H1 (cell line): ENCODE results near the gene CCR8. TPM values are rescaled to one million over a fixed set of nuclear protein-coding genes. Genes with fewer than 3 reads are reported as not detected.

Experiments
- CTCF ChIA-PET: fragments of 300-600 bp; sonication (Branson Sonifier 250); formaldehyde crosslinking; loops from one replicate; lab custom pipeline; 2021; ENCODE audit not compliant: partially characterized antibody; lab: Charles Lee
- POLR2A ChIA-PET: fragments of 300-600 bp; sonication (Branson Sonifier 250); formaldehyde crosslinking; loops from one replicate; lab custom pipeline; 2021; ENCODE audit warnings: inconsistent platforms; ENCODE audit not compliant: partially characterized antibody; lab: Charles Lee
- DNase-seq, 2 experiments: peaks; one replicate each; pipeline versions ENCODE4 v3.0.0 to v3.0.0-alpha.2; 2010 to 2022; ENCODE audit warnings: low spot score in 2 of 2, low read depth in 1 of 2, mixed read lengths in 1 of 2
- FAIRE-seq: peaks from 2 replicates; lab custom pipeline; 2011; peaks lifted over from hg19 to GRCh38; lab: Jason Lieb, UNC
- H2AFZ ChIP-seq: 2 replicates; pipeline ENCODE4 v1.8.1; 2012; ENCODE audit warnings: low read length, inconsistent platforms
- H2AK5ac ChIP-seq: 2 replicates; pipeline ENCODE4 v1.6.1; 2013; ENCODE audit warnings: low read depth, low read length
- H2BK120ac ChIP-seq: replicated peaks from 2 replicates; pipeline ENCODE3; 2013; ENCODE audit warnings: low read depth, low read length, inconsistent platforms
- H2BK12ac ChIP-seq: 2 replicates; pipeline ENCODE4 v1.6.1; 2013; ENCODE audit warnings: low read depth, low read length
- H2BK15ac ChIP-seq: 2 replicates; pipeline ENCODE4 v1.6.1; 2013; ENCODE audit warnings: low read length
- H2BK20ac ChIP-seq: 2 replicates; pipeline ENCODE4 v1.6.1; 2013; ENCODE audit warnings: low read length
- H2BK5ac ChIP-seq: 2 replicates; pipeline ENCODE4 v1.6.1; 2013; ENCODE audit warnings: low read depth, low read length
- H3K14ac ChIP-seq: 2 replicates; pipeline ENCODE4 v1.6.1; 2013; ENCODE audit warnings: inconsistent platforms; ENCODE audit not compliant: insufficient read length
- H3K18ac ChIP-seq: 2 replicates; pipeline ENCODE4 v1.6.1; 2013; ENCODE audit warnings: low read length; ENCODE audit errors: extremely low read depth
- H3K23ac ChIP-seq: 2 replicates; pipeline ENCODE4 v1.6.1; 2013; ENCODE audit warnings: inconsistent platforms; ENCODE audit not compliant: insufficient read length
- H3K23me2 ChIP-seq: 2 replicates; pipeline ENCODE4 v1.6.1; 2013; ENCODE audit warnings: low read depth, low read length
- H3K27ac ChIP-seq: 2 replicates; pipeline ENCODE4 v1.6.1; 2011; ENCODE audit warnings: low read depth, low read length, inconsistent platforms
- H3K27me3 ChIP-seq, 4 experiments: replicated peaks in 1 of 4; 1 replicate in 1 of 4; 2 replicates in 3 of 4; pipeline versions ENCODE4 v1.6.1 to v1.8.1; 2011 to 2013; ENCODE audit warnings: low read length in 3 of 4, mild to moderate bottlenecking in 3 of 4, inconsistent platforms in 2 of 4, mixed read lengths in 2 of 4, moderate library complexity in 1 of 4; ENCODE audit not compliant: control insufficient read depth in 3 of 4, insufficient read depth in 3 of 4; ENCODE audit errors: extremely low read depth in 1 of 4
- H3K36me3 ChIP-seq, 4 experiments: 2 replicates each; pipeline versions ENCODE4 v1.6.1 to v1.8.1; 2011 to 2013; ENCODE audit warnings: mild to moderate bottlenecking in 4 of 4, low read length in 3 of 4, moderate library complexity in 2 of 4, control low read depth in 1 of 4, inconsistent platforms in 1 of 4; ENCODE audit not compliant: insufficient read depth in 4 of 4, control insufficient read depth in 2 of 4
- H3K4ac ChIP-seq: replicated peaks from 2 replicates; pipeline ENCODE3; 2013; ENCODE audit warnings: low read length, low read depth, mixed read lengths, inconsistent platforms; ENCODE audit not compliant: insufficient read length
- H3K4me1 ChIP-seq, 4 experiments: replicated peaks in 1 of 4; 1 replicate in 1 of 4; 2 replicates in 3 of 4; pipeline versions ENCODE4 v1.6.1 to v1.8.1; 2011 to 2013; ENCODE audit warnings: low read length in 3 of 4, inconsistent platforms in 2 of 4, mixed read lengths in 1 of 4; ENCODE audit not compliant: insufficient read depth in 4 of 4, control insufficient read depth in 3 of 4
- H3K4me2 ChIP-seq, 2 experiments: 2 replicates each; pipeline versions ENCODE4 v1.6.1 to v1.8.1; 2011 to 2013; ENCODE audit warnings: low read depth in 2 of 2, low read length in 2 of 2, control low read depth in 1 of 2, inconsistent platforms in 1 of 2, mild to moderate bottlenecking in 1 of 2; ENCODE audit not compliant: insufficient read depth in 1 of 2
- H3K4me3 ChIP-seq, 4 experiments: fragments of 200-600, 300-600 bp in 1 of 4; sonication (generic), shearing (Covaris generic), sonication (Bioruptor Twin) in 1 of 4; 2 replicates each; pipeline versions ENCODE4 v1.5.1 to v1.8.1; 2011 to 2016; ENCODE audit warnings: low read length in 4 of 4, low read depth in 3 of 4, control low read depth in 2 of 4, inconsistent platforms in 2 of 4, mild to moderate bottlenecking in 2 of 4, mixed read lengths in 1 of 4, moderate library complexity in 1 of 4; ENCODE audit not compliant: insufficient read depth in 2 of 4; ENCODE audit errors: extremely low read depth in 1 of 4
- H3K56ac ChIP-seq: replicated peaks from 2 replicates; pipeline ENCODE3; 2013; ENCODE audit warnings: low read depth, mild to moderate bottlenecking, mixed read lengths, low read length, inconsistent platforms; ENCODE audit not compliant: insufficient read length
- H3K79me1 ChIP-seq: 2 replicates; pipeline ENCODE4 v1.6.1; 2013; ENCODE audit warnings: low read depth, low read length, control low read depth
- H3K79me2 ChIP-seq, 2 experiments: 2 replicates each; pipeline versions ENCODE4 v1.6.1 to v1.8.1; 2012 to 2013; ENCODE audit warnings: low read length in 2 of 2, mild to moderate bottlenecking in 2 of 2, inconsistent platforms in 1 of 2; ENCODE audit not compliant: insufficient read depth in 2 of 2, control insufficient read depth in 1 of 2
- H3K9ac ChIP-seq, 4 experiments: replicated peaks in 1 of 4; 1 replicate in 1 of 4; 2 replicates in 3 of 4; pipeline versions ENCODE4 v1.6.1 to v1.8.1; 2011 to 2013; ENCODE audit warnings: low read depth in 3 of 4, low read length in 3 of 4, control low read depth in 2 of 4, mild to moderate bottlenecking in 2 of 4, moderate library complexity in 2 of 4, inconsistent platforms in 1 of 4; ENCODE audit errors: extremely low read depth in 1 of 4
- H3K9me3 ChIP-seq, 2 experiments: 2 replicates each; pipeline versions ENCODE4 v1.6.1 to v1.8.1; 2012 to 2013; ENCODE audit warnings: mild to moderate bottlenecking in 2 of 2, moderate library complexity in 2 of 2, control low read depth in 1 of 2, inconsistent platforms in 1 of 2, low read depth in 1 of 2, low read length in 1 of 2, mixed read lengths in 1 of 2; ENCODE audit not compliant: insufficient read depth in 2 of 2
- H4K20me1 ChIP-seq, 2 experiments: replicated peaks in 1 of 2; 2 replicates each; pipeline versions ENCODE3 to v1.8.1; 2011 to 2013; ENCODE audit warnings: inconsistent platforms in 2 of 2, low read length in 2 of 2, mild to moderate bottlenecking in 1 of 2; ENCODE audit not compliant: insufficient read depth in 2 of 2, control insufficient read depth in 1 of 2
- H4K5ac ChIP-seq: 2 replicates; pipeline ENCODE4 v1.6.1; 2013; ENCODE audit warnings: low read length, low read depth, mixed read lengths, inconsistent platforms; ENCODE audit not compliant: insufficient read length
- H4K8ac ChIP-seq: 2 replicates; pipeline ENCODE4 v1.8.0; 2013; ENCODE audit warnings: mild to moderate bottlenecking, moderate library complexity, low read length, inconsistent platforms; ENCODE audit not compliant: insufficient read depth; ENCODE audit errors: extremely low read depth
- H4K91ac ChIP-seq: replicated peaks from 2 replicates; pipeline ENCODE3; 2013; ENCODE audit warnings: low read length, mixed read lengths, inconsistent platforms; ENCODE audit not compliant: insufficient read length
- CHD2 ChIP-seq: IDR thresholded peaks from 2 replicates; pipeline ENCODE4 v1.6.1; 2012; ENCODE audit warnings: low read length, improper control_type of control experiment
- CTBP2 ChIP-seq: IDR thresholded peaks from 2 replicates; pipeline ENCODE4 v1.7.0; 2011; ENCODE audit warnings: borderline replicate concordance, mild to moderate bottlenecking, moderate library complexity, mixed read lengths, low read length; ENCODE audit not compliant: insufficient read depth, insufficient read length
- JUN ChIP-seq: IDR thresholded peaks from 2 replicates; pipeline ENCODE4 v1.6.1; 2011; ENCODE audit warnings: low read depth, mild to moderate bottlenecking, improper control_type of control experiment, low read length
- KDM4A ChIP-seq: IDR thresholded peaks from one replicate; pipeline ENCODE4 v1.7.1; 2012; ENCODE audit warnings: low read depth, mild to moderate bottlenecking, moderate library complexity, low read length, inconsistent platforms; ENCODE audit not compliant: severe bottlenecking
- POU5F1 ChIP-seq: IDR thresholded peaks from 2 replicates; pipeline ENCODE4 v1.6.1; 2011; ENCODE audit warnings: low read depth, mild to moderate bottlenecking, low read length, moderate library complexity
- RBBP5 ChIP-seq: IDR thresholded peaks from 2 replicates; pipeline ENCODE4 v1.7.1; 2012; ENCODE audit warnings: low read depth, mild to moderate bottlenecking, inconsistent platforms, low read length, moderate library complexity, borderline replicate concordance
- SIRT6 ChIP-seq: IDR thresholded peaks from one replicate; pipeline ENCODE4 v1.7.1; 2012; ENCODE audit warnings: low read length, inconsistent platforms
- SP4 ChIP-seq: IDR thresholded peaks from 2 replicates; pipeline ENCODE4 v1.6.1; 2012; ENCODE audit warnings: low read length, inconsistent platforms
- TBP ChIP-seq: IDR thresholded peaks from 2 replicates; pipeline ENCODE4 v1.6.1; 2011; ENCODE audit warnings: low read depth, low read length, improper control_type of control experiment
- USF2 ChIP-seq: IDR thresholded peaks from 2 replicates; pipeline ENCODE4 v1.6.1; 2011; ENCODE audit warnings: low read length, improper control_type of control experiment
- WGBS, 2 experiments: shearing (Covaris generic) in 1 of 2; methylation state at CpG; one replicate each; pipeline versions ENCODE4 v1.1.6 to v1.1.7; 2013 to 2015; ENCODE audit warnings: low lambda C conversion rate in 2 of 2, mixed read lengths in 2 of 2, inconsistent platforms in 1 of 2, low coverage in 1 of 2, missing lambda C conversion rate in 1 of 2; ENCODE audit not compliant: insufficient replicate concordance in 2 of 2, insufficient coverage in 1 of 2, insufficient read length in 1 of 2; ENCODE audit errors: extremely low coverage in 1 of 2, missing lambda C conversion rate in 1 of 2; 5-methylcytosine and 5-hydroxymethylcytosine counted together
- polyA plus RNA-seq, 7 experiments: library from polyadenylated mRNA; depleted of rRNA in 3 of 7; stranded (reverse) in 5 of 7; unstranded in 2 of 7; fragments of >200 nt in 5 of 7; fragments of 200-250 nt in 2 of 7; gene quantifications; 1 replicate in 5 of 7; 2 replicates in 1 of 7; 4 replicates in 1 of 7; pipeline versions ENCODE4 v1.2.1 to v1.2.3, GENCODE V29; 2011 to 2013; ENCODE audit warnings: missing spikeins in 2 of 7, mixed read lengths in 2 of 7
- total RNA-seq: library from RNA; stranded (reverse); fragmentation: NEBNext Ultra II Directional; extraction: Animal tissue kit (Norgen Biotek cat#: 25700); gene quantifications from 2 replicates; pipeline ENCODE4 v1.2.1, GENCODE V29; 2021
- TF ChIP-seq, protein P1 (sequence below): IDR thresholded peaks from 2 replicates; pipeline ENCODE4 v1.6.1; 2012; ENCODE audit warnings: inconsistent platforms

CCR8 gene
- total and polyA plus RNA-seq, 2 of the 8 experiments (the other 6 are each of a cell fraction or from before 2014, with no cell fraction given) = 0.35 TPM; not detected in 1

DNA sequence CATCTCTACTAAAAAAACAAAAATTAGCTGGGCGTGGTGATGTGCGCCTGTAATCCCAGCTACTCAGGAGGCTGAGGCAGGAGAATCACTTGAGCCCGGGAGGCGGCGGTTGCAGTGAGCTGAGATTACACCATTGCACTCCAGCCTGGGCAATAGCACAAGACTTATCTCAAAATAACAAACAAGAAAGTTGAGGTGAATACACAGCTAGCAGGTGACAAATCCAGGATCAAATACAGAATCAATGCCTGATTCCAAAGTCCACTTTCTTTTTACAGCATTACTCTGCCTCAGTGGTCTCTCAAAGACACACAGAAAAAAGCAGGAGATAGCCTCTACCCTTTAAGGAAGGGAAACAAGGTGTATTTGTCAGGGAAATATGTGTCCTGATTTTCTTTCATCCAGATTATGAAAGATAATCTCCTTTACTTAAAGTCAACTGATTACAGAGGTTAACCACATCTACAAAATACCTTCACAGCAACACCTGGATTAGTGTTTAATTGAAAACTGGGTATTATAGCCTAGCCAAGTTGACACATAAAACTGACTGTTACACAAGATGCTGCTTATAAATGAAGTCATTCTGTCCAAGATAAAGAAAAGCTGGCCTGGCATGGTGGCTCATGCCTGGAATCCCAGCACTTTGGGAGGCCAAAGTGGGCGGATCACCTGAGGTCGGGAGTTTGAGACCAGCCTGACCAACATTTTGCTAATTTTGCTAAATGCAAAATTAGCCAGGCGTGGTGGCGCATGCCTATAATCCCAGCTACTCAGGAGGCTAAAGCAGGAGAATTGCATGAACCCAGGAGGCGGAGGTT lies 49.7 kb downstream of the CCR8 start:
- Histone ChIP-seq H2AK5ac (no peak overlapping the region), H2BK5ac (no peak overlapping the region), H3K9me3 (no peaks in the 10 kb centered on the region), H3K79me1 (no peaks in the 10 kb centered on the region), H3K23ac (no peak overlapping the region), H2BK15ac (no peak overlapping the region), H3K27me3 (no peaks in the 10 kb centered on the region), H3K27ac (no peak overlapping the region), H2BK20ac (no peak overlapping the region), H3K4me3 (no peak overlapping the region), H3K36me3 (no peaks in the 10 kb centered on the region), H2BK12ac (no peak overlapping the region), H4K5ac (no peak overlapping the region), H2AFZ (no peak overlapping the region), H3K14ac (no peak overlapping the region), H3K9ac (no peak overlapping the region; a peak in 1 of 7 replicates), H3K56ac (no peak overlapping the region), H2BK120ac (no peak overlapping the region), H3K23me2 (no peaks in the 10 kb centered on the region), H3K4ac (no peak overlapping the region), H3K4me2 (no peak overlapping the region), H4K8ac (no peak overlapping the region), H3K4me1 (peaks cover 0 to 5% (median 0%) of the 10 kb centered on the region in 4 experiments; a peak in 2 of 7 replicates), H4K20me1 (no peaks in the 10 kb centered on the region), H3K18ac (no peak overlapping the region), H4K91ac (no peak overlapping the region), H3K79me2 (peaks cover 0 to 5% of the 10 kb centered on the region in 2 experiments; a peak in 1 of 4 replicates)
- FAIRE-seq = no peak
- CTCF ChIA-PET = interaction anchor here (0.7 to 11.5 kb wide), 12 partner anchors 12 to 253 kb away, joined by 3 to 169 read pairs (median 6); partner anchors contain the start of gene CCR8
- DNase-seq = no peak
- POLR2A ChIA-PET = interaction anchor here (0.6 to 33.7 kb wide), 2 partner anchors 31 to 88 kb away, joined by 3 to 771 read pairs; partner anchors contain the start of gene RPSA
- 96% methylated on average over 10 of the region's 10 CpGs; no CpG with 5 or more reads in 1 of the 2 experiments for WGBS, 2 experiments
- TF ChIP-seq, protein P1, sequence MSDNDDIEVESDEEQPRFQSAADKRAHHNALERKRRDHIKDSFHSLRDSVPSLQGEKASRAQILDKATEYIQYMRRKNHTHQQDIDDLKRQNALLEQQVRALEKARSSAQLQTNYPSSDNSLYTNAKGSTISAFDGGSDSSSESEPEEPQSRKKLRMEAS = no peak
- TF ChIP-seq POU5F1 = no peak
- no peak for TF ChIP-seq SP4
- TF ChIP-seq USF2 = no peak
- TF ChIP-seq SIRT6 = no peak
- TF ChIP-seq CHD2 = no peak
- TF ChIP-seq KDM4A = no peak
- no peak for TF ChIP-seq JUN
- no peak for TF ChIP-seq RBBP5
- no peak for TF ChIP-seq TBP
- TF ChIP-seq CTBP2 = no peak
